MM.1S (cell line): Measurements from ENCODE around the gene KRTAP10-6.

Source experiments
- CTCF ChIP-seq: fragments of 300-600 bp; sonication (generic); IDR thresholded peaks from 2 replicates; pipeline ENCODE4 v1.5.1; 2016; ENCODE audit warnings: antibody characterized with exemption, low read length, mixed read lengths
- EZH2phosphoT487 ChIP-seq: fragments of 300-600 bp; sonication (generic); IDR thresholded peaks from 2 replicates; pipeline ENCODE4 v1.6.1; 2018; ENCODE audit warnings: antibody characterized with exemption, low read length

- TF ChIP-seq CTCF (no peak), EZH2phosphoT487 (no peak)
Observed at GRCh38 chr21:44568667-44569556, 23.4 kb downstream of the KRTAP10-6 start.
